ENCODE data around the gene BCAS3.

- TF ChIP-seq POLR2A (IDR thresholded peaks at IDR 0.05; ENCODE audit: low read length): no peak
- TF ChIP-seq GATA1 (IDR thresholded peaks at IDR 0.05; ENCODE audit: low read depth, low read length): no peak
Measured at GRCh38 chr17:61314368-61315078, 636.9 kb downstream of the BCAS3 start.

Data from erythroblast (primary cell).